ENCODE results near the gene PCARE.

- no peak for TF ChIP-seq CTCF (IDR thresholded peaks at IDR 0.05; ENCODE audit: insufficient read depth, low read length)
- no peak for TF ChIP-seq REST (IDR thresholded peaks at IDR 0.05; ENCODE audit: insufficient replicate concordance, low read depth)
- no peak for TF ChIP-seq POLR2AphosphoS5 (IDR thresholded peaks at IDR 0.05; ENCODE audit: low read depth)
- no peak for TF ChIP-seq GABPA (IDR thresholded peaks at IDR 0.05; ENCODE audit: low read depth)
Observed at GRCh38 chr2:29072971-29073725, 1.2 kb downstream of the PCARE start.

Data from HL-60 (cell line).